Gastroesophageal sphincter (tissue), 3 donors: Measurements from ENCODE around the gene SLC24A3.

ENCODE experiments used
- POLR2A ChIP-seq, 2 donors: fragments of 450-650 bp; IDR thresholded peaks; one replicate each; pipeline ENCODE4 v1.6.1; 2017; ENCODE audit warnings: antibody characterized with exemption in 2 of 2, mild to moderate bottlenecking in 2 of 2, moderate library complexity in 1 of 2
- POLR2AphosphoS5 ChIP-seq: sonication (generic); formaldehyde crosslinking; IDR thresholded peaks from one replicate; pipeline ENCODE4 v1.6.1; 2017; ENCODE audit warnings: antibody characterized with exemption
- TF ChIP-seq, protein P1 (sequence below), 4 experiments: fragments of 200-600 bp in 2 of 4; fragments of 450-650 bp in 2 of 4; sonication (generic) in 1 of 4; IDR thresholded peaks; one replicate each; pipeline ENCODE4 v1.5.1; 2017 to 2019; ENCODE audit warnings: antibody characterized with exemption in 4 of 4, mild to moderate bottlenecking in 2 of 4, moderate library complexity in 2 of 4

DNA sequence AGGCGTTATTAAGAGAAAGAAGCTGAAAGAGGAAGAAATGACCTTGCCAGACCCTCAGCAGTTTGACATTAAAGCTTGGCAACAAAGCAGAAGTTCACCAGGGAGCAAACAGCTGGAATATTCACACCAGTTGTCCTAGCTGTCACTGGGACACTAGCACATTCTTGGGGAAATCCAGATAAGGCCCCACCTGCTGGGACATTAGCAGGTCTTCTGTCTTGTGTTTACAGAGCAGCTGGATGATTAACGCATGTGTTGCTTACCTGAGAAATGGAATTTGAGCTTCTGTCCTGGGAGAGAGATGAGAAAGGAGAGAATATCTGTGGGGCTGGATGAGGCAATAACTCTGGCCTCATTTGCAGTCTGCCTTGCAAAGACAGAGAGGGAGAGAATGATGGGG is 408.0 kb downstream of the SLC24A3 start:
- TF ChIP-seq POLR2AphosphoS5 (no peak), POLR2A (IDR thresholded peaks at IDR 0.05) (no peak)
- TF ChIP-seq, protein P1, sequence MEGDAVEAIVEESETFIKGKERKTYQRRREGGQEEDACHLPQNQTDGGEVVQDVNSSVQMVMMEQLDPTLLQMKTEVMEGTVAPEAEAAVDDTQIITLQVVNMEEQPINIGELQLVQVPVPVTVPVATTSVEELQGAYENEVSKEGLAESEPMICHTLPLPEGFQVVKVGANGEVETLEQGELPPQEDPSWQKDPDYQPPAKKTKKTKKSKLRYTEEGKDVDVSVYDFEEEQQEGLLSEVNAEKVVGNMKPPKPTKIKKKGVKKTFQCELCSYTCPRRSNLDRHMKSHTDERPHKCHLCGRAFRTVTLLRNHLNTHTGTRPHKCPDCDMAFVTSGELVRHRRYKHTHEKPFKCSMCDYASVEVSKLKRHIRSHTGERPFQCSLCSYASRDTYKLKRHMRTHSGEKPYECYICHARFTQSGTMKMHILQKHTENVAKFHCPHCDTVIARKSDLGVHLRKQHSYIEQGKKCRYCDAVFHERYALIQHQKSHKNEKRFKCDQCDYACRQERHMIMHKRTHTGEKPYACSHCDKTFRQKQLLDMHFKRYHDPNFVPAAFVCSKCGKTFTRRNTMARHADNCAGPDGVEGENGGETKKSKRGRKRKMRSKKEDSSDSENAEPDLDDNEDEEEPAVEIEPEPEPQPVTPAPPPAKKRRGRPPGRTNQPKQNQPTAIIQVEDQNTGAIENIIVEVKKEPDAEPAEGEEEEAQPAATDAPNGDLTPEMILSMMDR (IDR thresholded peaks at IDR 0.05): no peak
